ENCODE data around the gene PAPPA2.
"Not testable (repeated sequence)": the region's sequence is repeated elsewhere in the genome, so short reads cannot be mapped to it uniquely, and the experiment has no call there.

PAPPA2 gene

DNA sequence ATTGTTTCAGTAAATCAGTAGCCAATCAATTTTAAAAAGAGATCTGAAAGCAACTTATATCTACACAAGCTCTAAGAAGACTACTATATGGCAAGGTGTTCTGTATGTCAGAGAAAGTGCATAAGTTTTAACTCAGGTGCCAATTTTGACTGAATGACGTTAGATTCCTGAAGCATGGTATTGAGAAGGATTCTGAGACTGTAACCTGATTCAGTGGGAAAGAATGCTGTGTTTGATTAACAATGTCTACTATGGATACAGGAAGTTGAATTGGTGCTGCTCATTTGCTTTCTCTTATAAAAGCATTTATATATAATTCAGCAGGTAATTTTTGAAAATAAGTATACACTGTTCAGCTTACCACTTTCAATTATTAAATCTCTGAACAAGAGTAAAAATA, 156.3 kb downstream of the PAPPA2 start:
- H3K9me3 Mint-ChIP-seq: peaks cover 11% of the 10 kb centered on the region
- no peak overlapping the region for H3K27ac Mint-ChIP-seq
- H3K27me3 Mint-ChIP-seq: no peaks in the 10 kb centered on the region
- H3K36me3 Mint-ChIP-seq (ENCODE audit: low read depth): no peaks in the 10 kb centered on the region
- no peak overlapping the region for H3K4me3 Mint-ChIP-seq
- H3K4me1 Mint-ChIP-seq (ENCODE audit: low read depth): no peaks in the 10 kb centered on the region
- intact Hi-C loops (cut with micrococcal nuclease): no loop called here

DNA sequence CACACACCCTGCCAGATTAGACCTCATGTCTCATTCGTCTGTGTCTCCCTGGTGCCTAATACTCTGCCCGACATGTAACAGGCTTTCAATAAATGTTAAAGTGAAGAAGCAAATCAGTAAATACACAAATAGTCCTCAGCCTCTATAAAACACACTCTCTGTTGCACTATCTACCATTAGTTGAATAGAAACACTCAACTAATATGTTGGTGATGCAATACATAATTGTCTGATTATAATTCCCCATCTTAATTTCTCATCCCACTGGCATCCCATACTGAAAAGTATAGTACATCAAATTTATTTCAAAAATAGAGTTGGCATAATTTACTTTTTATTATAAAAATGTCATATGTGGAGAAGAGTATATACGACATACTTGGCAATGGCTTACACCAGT, 162.4 kb downstream of the PAPPA2 start:
- intact Hi-C loops (cut with micrococcal nuclease): no loop called here
- Mint-ChIP-seq H3K27ac (no peak overlapping the region), H3K4me3 (no peak overlapping the region), H3K4me1 (ENCODE audit: low read depth) (no peaks in the 10 kb centered on the region), H3K27me3 (no peaks in the 10 kb centered on the region), H3K36me3 (ENCODE audit: low read depth) (no peaks in the 10 kb centered on the region), H3K9me3 (peaks cover 17% of the 10 kb centered on the region)

DNA sequence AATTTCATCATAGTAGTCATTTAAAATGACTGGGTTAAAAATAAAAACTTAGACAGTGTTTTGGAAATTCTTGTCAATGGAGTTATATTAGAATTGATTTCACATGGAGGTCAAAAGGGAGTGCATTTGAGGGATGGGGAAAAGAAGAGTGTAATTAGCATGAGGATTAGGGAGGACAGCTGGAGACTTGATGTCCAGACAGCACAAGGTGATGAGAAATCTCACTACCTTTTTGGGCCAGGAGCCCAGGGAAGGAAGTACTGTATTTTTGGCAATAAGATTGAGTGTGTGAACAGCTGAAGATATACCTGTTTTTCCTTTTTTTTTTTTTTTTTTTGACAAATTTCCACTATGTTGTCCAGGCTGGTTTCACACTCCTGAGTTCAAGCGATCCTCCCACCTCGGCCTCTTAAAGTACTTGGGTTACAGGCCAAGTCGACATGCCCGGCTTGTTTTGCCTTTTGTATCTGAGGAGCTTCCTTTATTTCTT, 163.6 kb downstream of the PAPPA2 start:
- no peaks in the 10 kb centered on the region for H3K4me1 Mint-ChIP-seq (ENCODE audit: low read depth)
- H3K27me3 Mint-ChIP-seq: no peaks in the 10 kb centered on the region
- H3K4me3 Mint-ChIP-seq: no peak overlapping the region
- peaks cover 17% of the 10 kb centered on the region for H3K9me3 Mint-ChIP-seq
- intact Hi-C loops (cut with micrococcal nuclease): no loop called here
- H3K27ac Mint-ChIP-seq: no peak overlapping the region
- H3K36me3 Mint-ChIP-seq (ENCODE audit: low read depth): no peaks in the 10 kb centered on the region

DNA sequence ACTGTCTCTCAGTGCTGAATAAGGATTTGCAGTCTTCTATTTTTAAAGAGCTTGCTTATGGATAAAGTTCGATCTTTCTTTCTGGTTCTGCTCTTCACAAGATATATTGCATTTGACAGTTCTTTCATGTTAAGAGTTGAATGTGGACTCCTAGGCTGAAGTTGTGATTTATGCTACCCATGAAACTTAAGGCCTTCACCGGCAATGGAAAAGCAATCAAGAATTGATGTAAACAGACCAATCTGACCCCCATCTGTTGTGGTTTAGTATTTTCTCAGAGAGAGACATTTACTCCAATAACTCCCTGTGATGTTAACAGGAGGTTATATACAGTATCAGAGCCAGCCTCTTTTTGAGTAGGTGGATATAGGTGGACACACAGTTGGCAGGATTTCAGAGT, 165.8 kb downstream of the PAPPA2 start:
- Mint-ChIP-seq H3K4me3 (no peak overlapping the region), H3K27ac (no peak overlapping the region), H3K9me3 (peaks cover 11% of the 10 kb centered on the region), H3K36me3 (ENCODE audit: low read depth) (no peaks in the 10 kb centered on the region), H3K27me3 (no peaks in the 10 kb centered on the region), H3K4me1 (ENCODE audit: low read depth) (no peaks in the 10 kb centered on the region)
- intact Hi-C loops (cut with micrococcal nuclease): no loop called here

DNA sequence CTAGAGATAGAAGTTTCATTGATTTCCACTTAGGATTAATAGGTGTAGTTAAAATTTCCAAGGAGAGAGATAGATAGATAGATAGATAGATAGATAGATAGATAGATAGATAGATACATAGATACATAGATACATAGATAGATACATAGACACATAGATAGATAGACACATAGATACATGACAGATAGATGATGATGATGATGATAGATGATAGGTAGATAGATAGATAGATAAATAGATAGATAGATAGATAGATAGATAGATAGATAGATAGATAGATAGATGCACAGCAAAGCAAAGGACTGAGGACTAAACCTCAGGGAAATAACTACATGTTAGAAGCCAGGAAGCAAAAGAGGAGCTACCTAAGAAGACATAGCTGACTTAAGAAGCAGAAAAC, 171.8 kb downstream of the PAPPA2 start:
- H3K27me3 Mint-ChIP-seq; H3K4me3 Mint-ChIP-seq; H3K4me1 Mint-ChIP-seq (ENCODE audit: low read depth); H3K36me3 Mint-ChIP-seq (ENCODE audit: low read depth); H3K27ac Mint-ChIP-seq; intact Hi-C loops (cut with micrococcal nuclease); H3K9me3 Mint-ChIP-seq: not testable (repeated sequence)

DNA sequence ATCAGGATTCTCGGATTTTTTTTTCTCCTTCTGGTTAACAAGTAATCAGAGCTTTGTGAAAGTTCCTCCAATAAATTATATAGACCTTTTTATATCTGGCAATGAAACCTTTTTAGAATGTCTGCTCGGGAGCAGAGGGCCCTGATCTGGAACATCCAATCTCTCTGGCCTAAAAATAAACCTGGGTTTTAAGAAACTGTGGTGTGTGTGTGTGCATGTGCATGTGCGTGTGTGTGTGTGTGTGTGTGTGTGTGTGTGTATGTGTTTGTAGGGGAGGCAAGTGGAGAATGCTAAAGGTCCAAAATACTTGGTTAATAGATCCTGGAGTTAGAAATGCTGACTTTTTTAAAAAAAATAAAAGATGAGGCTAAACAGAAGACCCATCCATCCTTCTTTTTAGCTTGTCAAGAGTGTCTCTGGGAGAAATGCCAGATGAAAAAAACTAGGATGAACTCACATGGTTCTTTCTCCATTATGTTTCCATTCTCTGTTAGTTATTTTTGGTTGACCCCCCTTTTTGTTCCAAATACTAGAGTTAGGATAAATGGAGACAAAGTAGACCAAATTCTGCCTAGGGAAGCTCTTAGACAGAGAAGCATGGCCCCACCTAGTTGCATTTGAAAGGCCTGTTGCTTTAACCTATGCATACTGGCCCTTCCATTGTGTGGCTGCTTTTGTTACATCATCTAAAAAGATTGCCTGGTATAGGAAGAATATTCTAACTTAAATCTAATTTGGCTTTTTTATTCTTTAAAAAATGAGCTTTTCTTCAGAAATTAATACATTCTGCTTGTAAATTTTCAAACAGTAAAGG, 175.9 kb downstream of the PAPPA2 start:
- no peak overlapping the region for H3K27ac Mint-ChIP-seq
- no peaks in the 10 kb centered on the region for H3K27me3 Mint-ChIP-seq
- H3K36me3 Mint-ChIP-seq (ENCODE audit: low read depth): no peaks in the 10 kb centered on the region
- intact Hi-C loops (cut with micrococcal nuclease): no loop called here
- no peak overlapping the region for H3K4me3 Mint-ChIP-seq
- H3K4me1 Mint-ChIP-seq (ENCODE audit: low read depth): no peaks in the 10 kb centered on the region
- H3K9me3 Mint-ChIP-seq: no peaks in the 10 kb centered on the region

DNA sequence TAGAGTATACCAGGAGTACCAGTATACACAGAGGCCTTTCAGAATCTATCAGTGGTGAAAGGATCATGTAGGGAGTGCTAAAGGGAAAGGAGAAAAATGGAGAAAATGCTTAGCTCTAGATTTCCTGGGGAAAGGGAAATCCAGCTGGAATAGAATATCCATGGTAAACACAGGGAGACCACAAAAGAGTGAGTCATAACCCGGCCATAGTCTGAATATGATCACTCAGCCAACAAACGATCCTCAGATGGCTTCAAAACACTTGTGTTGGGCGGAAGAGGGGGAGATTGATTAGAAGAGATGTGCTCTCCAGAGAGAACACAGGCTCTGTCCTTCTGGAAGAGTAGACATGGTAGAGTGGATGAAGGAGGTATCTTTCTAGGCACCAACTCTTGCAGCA, 180.6 kb downstream of the PAPPA2 start:
- intact Hi-C loops (cut with micrococcal nuclease): no loop called here
- Mint-ChIP-seq H3K4me3 (no peak overlapping the region), H3K9me3 (peaks cover 5% of the 10 kb centered on the region), H3K36me3 (ENCODE audit: low read depth) (no peaks in the 10 kb centered on the region), H3K4me1 (ENCODE audit: low read depth) (no peaks in the 10 kb centered on the region), H3K27ac (no peak overlapping the region), H3K27me3 (no peaks in the 10 kb centered on the region)

DNA sequence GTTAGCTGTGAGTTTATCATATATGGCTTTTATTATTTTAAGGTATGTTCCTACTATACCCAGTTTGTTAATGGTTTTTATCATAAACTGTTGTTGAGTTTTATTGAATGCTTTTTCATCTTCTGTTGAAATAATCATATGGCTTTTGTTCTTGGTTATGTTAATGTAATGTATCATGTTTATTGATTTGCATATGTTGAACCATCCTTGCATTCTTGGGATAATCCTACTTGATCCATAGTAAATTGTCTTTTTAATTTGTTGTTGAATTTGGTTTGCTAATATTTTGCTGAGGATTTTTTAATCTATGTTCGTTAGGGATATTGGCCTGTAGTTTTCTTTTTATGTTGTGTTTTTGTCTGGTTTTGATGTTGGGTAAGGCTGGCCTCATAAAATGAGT, 185.6 kb downstream of the PAPPA2 start:
- Mint-ChIP-seq H3K4me3 (no peak overlapping the region), H3K27me3 (no peaks in the 10 kb centered on the region), H3K36me3 (ENCODE audit: low read depth) (no peaks in the 10 kb centered on the region), H3K9me3 (peaks cover 35% of the 10 kb centered on the region), H3K4me1 (ENCODE audit: low read depth) (no peaks in the 10 kb centered on the region), H3K27ac (no peak overlapping the region)
- intact Hi-C loops (cut with micrococcal nuclease): no loop called here

DNA sequence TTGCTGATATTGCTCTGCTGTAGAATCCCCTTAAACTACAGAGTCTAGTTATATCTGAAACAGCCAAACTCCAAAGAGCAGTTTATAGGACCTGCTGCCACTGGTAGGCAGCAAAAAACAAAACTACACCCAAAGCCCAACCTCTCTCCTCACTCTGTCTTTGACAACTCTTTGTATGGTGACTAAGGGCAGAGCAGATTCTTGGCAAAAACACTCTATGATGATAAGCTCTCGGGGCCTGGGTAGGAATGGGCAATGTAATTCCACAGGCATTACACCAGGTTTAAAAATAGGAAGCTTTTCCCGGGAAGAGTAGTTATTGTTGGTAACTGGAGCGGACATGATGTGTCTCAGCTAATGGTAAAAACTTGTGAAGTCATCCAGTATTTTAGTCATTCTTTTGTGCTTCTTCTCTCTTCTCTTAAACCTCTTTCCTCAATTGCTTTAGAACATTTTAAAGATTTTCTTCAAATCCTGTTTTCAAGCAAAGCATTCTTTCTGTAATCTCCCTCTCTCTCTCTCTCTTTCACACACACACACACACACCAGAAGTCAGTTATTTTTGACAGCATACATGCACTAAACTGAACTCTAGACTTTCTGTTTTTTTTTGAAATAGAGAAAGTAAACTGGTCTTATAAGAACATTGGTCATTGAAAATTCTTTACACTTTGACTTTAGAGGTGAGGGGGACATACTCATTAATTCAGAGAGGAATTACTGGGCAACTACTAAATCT, 193.5 kb downstream of the PAPPA2 start:
- intact Hi-C loops (cut with micrococcal nuclease): no loop called here
- Mint-ChIP-seq H3K36me3 (ENCODE audit: low read depth) (no peaks in the 10 kb centered on the region), H3K27ac (no peak overlapping the region), H3K4me1 (ENCODE audit: low read depth) (no peaks in the 10 kb centered on the region), H3K9me3 (peaks cover 31% of the 10 kb centered on the region), H3K27me3 (no peaks in the 10 kb centered on the region), H3K4me3 (no peak overlapping the region)

DNA sequence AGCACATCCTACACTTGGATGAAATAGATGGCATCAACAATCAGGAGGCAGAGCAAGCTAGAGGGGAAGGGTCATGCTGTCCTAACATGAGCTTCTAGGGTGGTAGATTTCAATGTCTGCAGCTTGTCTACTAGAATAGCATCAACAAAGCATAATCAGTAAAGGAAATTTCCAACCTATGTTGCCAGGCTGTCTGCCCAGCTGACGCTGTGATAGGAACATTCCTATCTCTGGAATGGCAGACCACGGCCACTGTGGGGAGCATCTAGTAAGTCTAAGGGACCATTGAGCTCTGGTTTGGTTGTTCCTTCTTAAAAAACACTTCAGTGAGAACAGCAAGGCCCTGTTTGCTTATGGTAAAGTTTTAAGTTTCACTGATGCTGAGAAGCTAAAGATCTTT, 206.8 kb downstream of the PAPPA2 start:
- Mint-ChIP-seq H3K9me3 (peaks cover 11% of the 10 kb centered on the region), H3K27me3 (no peaks in the 10 kb centered on the region), H3K36me3 (ENCODE audit: low read depth) (no peaks in the 10 kb centered on the region), H3K4me3 (no peak overlapping the region), H3K4me1 (ENCODE audit: low read depth) (no peaks in the 10 kb centered on the region), H3K27ac (no peak overlapping the region)
- intact Hi-C loops (cut with micrococcal nuclease): no loop called here

DNA sequence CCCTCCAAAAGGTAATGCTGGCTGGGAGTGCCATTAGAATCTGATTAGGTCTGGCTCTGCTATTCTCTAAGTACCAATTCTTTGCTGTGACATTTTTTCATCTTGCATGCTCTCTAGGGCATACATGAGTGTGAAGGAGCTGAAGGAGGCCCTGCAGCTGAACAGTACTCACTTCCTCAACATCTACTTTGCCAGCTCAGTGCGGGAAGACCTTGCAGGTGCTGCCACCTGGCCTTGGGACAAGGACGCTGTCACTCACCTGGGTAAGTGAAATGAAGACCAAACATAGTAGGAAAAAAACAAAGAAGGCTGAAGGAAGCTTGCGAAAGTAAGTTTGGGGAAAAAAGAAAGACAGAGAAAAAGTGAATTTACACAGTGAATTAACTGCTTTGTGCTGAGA, 207.9 kb downstream of the PAPPA2 start:
- Mint-ChIP-seq H3K36me3 (ENCODE audit: low read depth) (no peaks in the 10 kb centered on the region), H3K4me1 (ENCODE audit: low read depth) (no peaks in the 10 kb centered on the region), H3K27me3 (no peaks in the 10 kb centered on the region), H3K4me3 (no peak overlapping the region), H3K9me3 (peaks cover 11% of the 10 kb centered on the region), H3K27ac (no peak overlapping the region)
- intact Hi-C loops (cut with micrococcal nuclease): no loop called here

DNA sequence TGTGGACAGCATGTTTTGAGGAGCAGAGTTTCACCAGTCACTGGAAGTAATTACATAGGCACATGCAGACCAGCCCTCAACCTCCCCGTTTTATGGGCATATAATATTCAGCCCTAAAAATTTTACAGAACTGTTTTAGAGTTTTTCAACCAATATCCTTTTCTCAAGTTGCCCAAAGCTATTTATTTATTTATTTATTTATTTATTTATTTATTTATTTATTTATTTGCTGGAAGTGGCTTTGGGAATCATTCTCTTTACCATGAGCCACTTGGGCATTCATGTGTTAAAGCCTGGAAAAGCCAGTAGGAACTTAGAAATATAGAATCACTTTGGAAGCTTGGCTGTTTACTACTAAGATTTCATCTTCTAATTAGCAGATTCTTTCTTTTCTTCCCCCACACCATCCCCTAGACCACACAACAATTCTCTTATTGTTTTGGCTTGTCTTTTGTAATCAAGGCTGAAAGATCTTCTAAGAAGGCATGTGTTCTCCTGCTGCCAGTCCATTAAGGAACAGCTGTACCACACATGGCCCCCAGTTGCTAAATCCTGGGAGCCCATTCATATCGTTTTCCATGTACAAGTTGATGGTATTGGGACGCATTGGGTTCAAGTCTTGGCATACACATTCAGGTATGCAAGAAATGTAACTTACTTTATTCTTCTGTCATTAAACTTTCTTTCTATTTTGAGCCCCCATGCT, 220.0 kb downstream of the PAPPA2 start:
- Mint-ChIP-seq H3K4me3 (no peak overlapping the region), H3K27me3 (no peaks in the 10 kb centered on the region)

DNA sequence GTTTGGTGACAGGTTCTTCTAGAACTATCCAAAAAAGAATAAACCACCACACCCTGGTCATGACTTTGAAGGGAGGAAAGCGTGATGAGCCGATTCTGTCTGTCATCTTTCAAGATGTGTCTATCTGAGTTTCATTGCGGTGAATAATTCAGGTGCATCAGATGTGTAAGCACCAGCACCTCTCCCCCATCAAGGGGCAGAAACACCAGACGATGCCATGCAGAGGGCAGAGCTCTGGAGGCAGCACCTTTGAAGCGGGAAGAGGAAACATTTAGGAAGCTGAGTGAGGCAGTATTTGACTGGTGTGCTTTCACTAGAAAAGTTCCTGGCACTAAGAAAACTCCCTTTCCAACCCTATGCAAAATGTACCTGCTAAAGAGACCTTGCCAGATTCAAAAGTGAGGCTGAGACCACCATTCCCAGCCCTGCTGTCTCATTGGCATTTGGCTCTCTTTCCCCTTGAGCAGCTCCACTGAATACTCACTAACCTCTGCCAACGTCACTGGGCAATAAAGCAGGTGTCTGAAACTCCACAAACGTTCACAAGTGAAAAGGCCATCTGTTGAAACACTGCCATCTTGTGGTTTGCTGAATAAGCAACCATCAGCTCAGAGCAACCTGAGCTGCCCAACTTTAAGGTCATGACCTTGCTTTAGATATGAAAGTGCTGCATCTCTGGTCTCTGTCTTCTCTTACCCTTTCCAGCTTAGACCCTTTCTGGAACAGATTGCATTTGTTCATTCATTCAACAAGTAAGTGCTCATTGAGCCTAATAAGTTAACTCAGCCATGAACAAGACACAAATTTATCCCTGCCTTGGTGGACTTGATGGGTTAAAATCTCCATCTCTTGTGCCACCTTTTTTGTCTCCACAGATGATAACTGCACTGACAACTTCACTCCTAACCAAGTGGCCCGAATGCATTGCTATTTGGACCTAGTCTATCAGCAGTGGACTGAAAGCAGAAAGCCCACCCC, 228.6 kb downstream of the PAPPA2 start:
- no peaks in the 10 kb centered on the region for H3K27me3 Mint-ChIP-seq
- intact Hi-C loops (cut with micrococcal nuclease): loop anchor here (10.0 kb wide), 1 partner anchor 317 kb away; no protein-coding TSS in a partner anchor
- no peaks in the 10 kb centered on the region for H3K36me3 Mint-ChIP-seq (ENCODE audit: low read depth)

More for the DNA sequence above, 220.0 kb downstream of the PAPPA2 start:
- intact Hi-C loops (cut with micrococcal nuclease): no loop called here
- Mint-ChIP-seq H3K9me3 (no peaks in the 10 kb centered on the region), H3K36me3 (ENCODE audit: low read depth) (no peaks in the 10 kb centered on the region), H3K27ac (no peak overlapping the region), H3K4me1 (ENCODE audit: low read depth) (peaks cover 6% of the 10 kb centered on the region)

More for the DNA sequence above, 228.6 kb downstream of the PAPPA2 start:
- Mint-ChIP-seq H3K27ac (no peak overlapping the region), H3K4me3 (no peak overlapping the region), H3K9me3 (no peaks in the 10 kb centered on the region), H3K4me1 (ENCODE audit: low read depth) (no peaks in the 10 kb centered on the region)

Data from dendritic cell treated with granulocyte-macrophage colony-stimulating factor and Interleukin-4, amounts not matched to agents 40 ng/mL and 50 ng/mL, for 4 days (primary cell).